Fibroblast of skin of back (primary cell): ENCODE results near the gene IL1RAPL1.
A peak's percentile ranks its signal among the peaks of the same experiment; 100 is the strongest.
"Not testable (repeated sequence)": the region's sequence is repeated elsewhere in the genome, so short reads cannot be mapped to it uniquely, and the experiment has no call there.

Experiments
- DNase-seq: peaks from one replicate; pipeline ENCODE4 v3.0.0-alpha.2; 2013

IL1RAPL1 gene

DNA sequence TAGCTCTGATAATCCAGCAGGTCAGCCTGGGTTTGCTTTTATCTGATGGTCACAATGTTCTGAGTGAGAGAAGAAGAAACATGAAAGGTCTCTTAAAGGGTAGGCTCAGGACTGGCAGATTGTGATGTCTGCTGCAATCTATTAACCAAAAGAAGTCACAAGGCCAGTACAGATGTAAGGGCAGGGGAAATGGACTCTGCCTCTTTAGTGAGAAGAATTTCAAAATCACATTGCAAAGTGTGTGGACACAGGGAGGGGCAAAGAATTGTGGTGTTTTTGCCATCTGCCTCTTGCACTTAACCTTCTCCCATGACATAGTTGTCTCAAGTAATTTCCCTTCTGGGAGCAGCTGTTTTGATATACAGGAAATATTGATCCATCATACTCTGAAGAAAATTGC is 40.9 kb downstream of the IL1RAPL1 start:
- no peak for DNase-seq

DNA sequence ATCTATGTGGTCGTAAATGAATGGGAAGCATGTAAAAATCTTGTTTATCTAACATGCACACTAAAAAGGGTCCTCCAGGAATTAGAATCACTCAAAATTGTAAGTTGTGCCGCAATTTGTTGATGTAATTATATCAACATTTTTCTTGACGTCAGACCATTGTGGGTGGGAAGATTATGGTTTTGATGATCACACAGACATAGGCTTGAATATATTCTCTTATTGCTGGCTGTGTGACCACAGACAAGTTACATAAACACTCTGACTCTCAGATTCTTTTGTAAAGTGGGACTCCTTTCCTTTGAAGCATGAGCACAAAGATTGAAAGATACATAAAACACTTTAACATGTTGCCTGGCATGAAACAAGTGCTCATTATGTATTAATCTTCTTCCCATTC is 51.5 kb downstream of the IL1RAPL1 start:
- no peak for DNase-seq

DNA sequence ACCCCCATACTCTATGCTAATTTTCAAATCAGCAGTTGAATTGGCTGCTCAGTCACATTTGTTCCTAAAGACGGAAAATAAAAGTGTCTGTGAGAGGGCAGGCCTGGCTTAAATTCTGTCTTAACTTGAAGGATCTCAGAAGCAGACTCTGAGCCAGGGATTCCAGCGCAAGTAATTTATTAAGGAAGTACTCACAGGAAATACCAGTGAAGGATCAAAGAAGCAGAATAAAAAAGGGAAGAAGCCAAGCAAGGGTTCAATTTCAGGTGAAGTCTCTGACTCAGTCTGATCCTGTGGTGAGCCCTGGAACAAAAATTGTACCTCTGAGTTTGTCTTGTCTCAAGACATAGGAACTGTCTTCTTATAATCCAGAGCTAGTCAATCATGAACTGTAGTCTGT is 52.2 kb downstream of the IL1RAPL1 start:
- no peak for DNase-seq

DNA sequence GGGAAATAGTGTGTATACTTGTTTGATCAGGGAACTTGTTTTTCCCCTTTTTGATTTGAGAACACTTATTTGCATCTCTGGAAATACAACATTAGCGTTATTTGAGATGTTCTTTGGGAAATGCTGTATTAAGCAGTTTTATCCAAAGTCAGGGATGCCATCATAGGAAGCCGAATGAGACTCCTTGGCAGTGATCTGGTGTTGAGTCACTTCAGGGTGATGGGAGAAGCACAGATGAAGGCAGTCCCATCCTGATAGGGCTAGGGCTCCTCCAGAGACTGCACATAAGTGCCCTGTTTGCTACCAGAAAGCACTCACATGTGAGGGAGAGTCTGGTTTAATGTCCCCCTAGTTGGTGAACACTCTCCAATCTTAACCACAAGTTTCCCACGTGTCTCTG is 62.3 kb downstream of the IL1RAPL1 start:
- DNase-seq = no peak

DNA sequence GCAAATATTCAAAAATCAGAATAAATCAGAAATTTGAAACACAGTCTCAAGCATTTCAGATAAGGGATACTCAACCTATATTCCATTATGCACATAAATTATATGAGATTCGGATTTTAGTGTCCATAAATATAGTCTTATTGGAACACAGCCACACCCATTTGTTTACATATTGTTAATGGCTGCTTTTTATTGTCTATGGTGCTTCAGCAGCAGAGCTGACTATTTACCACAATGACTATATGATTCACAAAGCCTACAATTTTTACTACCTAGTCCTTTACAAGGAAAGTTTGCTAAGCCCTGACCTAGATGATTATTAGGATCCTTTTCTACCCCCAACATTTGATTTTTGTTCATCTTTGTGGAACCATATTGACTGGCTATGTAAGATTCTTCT is 63.9 kb downstream of the IL1RAPL1 start:
- DNase-seq = no peak

DNA sequence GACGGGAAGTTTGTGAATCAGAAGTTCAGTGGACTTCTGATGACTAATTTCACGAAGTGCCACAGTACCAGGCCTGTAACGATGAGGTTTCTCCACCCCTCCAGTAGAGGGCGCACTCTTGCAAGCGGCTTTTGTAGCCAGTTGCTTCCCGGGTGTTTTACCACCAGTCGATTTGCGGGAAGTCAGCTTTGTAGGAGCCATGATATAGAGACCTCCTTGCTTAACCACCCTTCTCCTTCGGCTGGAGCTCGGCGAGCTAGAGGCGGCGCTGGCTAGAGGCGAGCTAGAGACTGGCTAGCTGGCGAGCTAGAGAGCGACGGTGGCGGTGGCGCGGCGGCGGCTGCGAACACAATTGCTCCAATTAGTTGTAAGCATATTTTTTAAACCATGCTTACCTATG is 72.0 kb downstream of the IL1RAPL1 start:
- no peak for DNase-seq

DNA sequence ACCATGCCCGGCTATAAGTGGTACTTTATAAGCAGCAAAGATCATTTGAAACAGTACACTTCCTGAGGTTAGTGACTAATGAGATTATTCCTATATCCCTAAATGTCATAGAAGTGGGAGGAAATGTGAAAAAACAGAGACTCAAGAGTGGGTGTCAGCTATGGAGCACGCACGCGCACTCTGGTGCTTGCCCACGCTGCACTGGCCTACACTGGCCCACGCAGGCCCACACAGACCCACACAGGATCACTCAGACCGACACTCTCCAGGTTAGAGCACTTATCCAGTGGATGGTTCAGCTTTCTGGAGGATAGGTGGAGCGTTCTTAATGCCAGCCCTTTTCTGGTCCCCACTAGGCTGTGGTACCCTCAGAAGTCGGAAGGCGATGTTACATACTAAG is 78.5 kb downstream of the IL1RAPL1 start:
- no peak for DNase-seq

DNA sequence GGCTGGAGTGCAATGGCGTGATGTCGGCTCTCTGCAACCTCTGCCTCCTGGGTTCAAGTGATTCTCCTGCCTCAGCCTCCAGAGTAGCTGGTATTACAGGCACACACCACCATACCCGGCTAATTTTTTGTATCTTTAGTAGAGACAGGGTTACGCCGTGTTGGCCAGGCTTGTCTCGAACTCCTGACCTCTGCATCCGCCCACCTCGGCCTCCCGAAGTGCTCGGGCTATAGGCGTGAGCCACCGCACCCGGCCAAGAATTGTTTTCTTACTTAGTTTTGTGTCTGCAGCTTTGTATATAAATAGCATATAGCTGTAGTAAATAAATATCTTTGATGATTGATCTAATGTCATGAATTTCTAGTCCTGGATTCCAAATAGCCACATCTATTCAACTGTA is 81.1 kb downstream of the IL1RAPL1 start:
- DNase-seq = no peak

DNA sequence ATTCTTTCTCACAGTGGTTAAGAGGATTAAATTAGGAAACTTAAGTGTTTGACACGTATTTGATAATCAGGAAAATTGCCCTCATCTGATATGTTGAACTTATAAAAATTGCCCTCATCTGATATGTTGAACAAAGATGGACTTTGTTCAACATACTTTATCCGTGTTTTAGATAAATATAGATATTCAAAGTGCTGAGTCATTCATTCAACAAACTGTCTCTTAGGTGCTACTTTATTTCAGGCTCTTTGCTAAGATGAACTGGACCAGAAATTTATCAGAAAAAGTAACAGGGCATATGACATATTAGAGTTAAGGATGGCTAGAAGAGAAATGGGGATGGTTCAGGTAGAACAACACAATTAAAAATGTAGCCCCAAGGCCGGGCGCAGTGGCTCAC is 81.7 kb downstream of the IL1RAPL1 start:
- no peak for DNase-seq

DNA sequence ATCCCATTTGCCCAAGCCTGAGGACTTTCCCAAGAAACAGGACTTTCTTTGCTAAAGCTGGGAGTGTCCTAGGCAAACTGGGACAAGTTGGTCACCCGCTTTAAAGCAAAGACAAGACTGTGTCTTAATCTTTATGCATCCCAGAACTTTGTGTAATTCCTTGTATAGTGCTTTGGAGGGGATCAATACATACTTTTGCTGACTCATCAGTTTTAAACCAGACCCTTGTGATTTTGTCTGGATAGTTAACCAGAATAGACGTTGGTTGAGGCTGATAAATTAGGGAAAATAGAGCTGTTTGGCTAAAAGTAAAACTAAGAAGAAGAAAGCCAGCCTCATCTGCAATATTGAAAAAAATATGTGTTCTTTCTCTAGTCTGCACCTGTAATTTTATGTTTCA is 82.8 kb downstream of the IL1RAPL1 start:
- DNase-seq = no peak

DNA sequence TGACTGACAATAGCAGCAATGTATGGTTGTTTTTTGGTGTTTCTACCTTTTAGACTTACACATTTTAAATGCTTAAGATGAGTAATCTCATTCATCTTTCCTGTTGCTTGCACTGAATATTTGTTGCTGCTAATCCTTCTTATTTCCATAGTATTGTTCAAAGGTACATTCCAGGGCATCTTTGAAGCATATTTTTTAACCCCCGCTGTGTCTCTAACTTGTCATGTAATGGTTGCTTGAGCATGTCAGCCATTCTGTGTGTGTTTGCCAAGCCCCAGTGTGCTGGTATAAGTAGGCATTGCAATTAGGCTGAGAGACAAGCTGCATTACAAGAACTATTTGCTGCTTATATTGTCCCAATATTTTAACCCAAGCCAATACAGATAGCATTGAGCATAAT is 87.9 kb downstream of the IL1RAPL1 start:
- DNase-seq = no peak

DNA sequence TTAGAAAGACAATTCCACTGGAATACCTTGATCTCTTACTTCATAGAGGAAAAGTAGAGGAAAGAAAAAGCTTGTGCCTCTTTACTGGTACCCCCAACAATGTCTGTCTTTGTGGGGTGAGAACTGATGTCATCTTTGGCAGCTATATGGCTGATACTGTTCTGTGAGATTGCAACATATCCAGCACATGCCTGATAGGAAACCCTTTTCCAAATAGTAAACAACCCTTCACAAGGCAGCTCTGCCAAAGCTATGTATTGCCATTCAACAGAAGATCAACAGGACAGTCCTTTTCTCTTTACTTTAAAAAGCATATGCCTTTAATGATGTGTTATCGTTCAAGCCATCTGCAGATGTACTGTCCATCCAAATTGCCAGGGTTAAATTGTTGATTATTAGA is 105.9 kb downstream of the IL1RAPL1 start:
- no peak for DNase-seq

DNA sequence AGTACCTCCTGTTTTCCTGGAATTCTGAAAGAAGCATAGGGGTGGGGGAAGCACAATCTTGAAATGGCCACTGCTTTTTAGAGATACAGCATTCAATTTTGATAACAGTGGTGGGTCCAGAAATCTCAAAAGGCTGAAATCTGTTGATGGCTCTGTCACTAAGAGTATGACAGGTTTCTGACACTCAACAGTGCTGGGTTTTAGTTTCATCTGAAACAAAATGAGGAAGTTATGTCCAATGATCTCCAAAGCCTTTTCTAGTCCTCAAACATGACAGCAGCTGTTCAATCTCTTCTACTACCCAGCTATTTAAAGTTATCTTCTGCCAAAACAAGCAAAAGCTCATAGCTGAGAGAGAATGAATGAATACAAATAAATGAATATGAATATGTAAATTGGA is 110.5 kb downstream of the IL1RAPL1 start:
- DNase-seq = no peak

DNA sequence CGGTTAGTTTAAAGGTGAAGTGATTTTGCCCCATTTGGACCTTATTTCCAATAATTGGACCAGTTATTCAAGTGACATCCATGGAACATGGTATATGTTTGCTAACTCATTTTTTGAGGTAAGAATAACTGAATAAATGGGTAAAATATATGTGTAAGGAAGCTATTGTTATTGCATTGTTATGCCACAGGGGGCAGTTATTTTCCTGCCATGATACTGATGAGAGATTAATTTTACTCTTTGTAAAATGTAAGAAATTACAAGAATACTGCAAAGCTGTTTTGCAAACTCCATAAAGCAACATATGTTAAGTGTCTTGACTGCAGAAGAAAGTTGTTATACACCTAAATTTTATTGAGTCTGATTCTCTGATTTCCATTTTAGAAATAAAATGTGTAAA is 114.0 kb downstream of the IL1RAPL1 start:
- DNase-seq = no peak

DNA sequence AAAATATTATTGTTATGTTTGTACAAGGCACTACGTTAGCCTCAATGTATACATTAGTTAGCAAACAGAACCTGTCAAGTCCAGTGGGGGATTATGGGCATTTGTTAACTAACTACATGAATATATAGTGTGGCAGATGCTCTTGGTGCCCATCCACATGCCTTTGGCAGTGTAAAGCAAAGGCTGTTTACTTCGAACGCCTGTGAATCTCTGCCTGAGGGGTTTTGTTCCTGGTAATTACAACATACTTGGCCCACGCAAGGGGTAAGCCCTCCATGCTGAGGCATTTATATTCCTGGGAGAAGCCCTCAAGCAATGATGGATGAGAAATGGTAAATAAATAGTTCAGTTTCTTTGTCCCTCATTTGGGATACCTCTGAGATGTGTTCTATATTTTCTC is 119.7 kb downstream of the IL1RAPL1 start:
- no peak for DNase-seq

DNA sequence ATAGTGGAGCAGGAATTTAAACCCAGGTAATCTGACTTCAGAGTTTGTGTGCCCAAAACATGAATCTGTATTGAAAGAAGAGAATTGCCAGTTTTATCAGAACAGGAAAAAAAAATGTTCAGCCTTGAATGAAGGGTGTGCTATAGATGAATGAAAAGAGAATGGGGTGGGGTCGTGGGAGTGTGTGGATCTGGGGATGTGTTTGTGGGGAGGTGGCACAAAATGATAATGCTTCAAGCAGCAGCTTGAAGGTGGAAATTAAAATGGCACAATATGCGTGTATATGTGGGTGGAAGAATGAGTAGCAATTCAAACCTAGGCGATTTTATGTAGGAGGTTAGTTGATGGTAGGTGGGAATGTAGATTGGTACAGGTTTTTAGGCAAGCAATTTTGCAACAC is 122.2 kb downstream of the IL1RAPL1 start:
- no peak for DNase-seq

DNA sequence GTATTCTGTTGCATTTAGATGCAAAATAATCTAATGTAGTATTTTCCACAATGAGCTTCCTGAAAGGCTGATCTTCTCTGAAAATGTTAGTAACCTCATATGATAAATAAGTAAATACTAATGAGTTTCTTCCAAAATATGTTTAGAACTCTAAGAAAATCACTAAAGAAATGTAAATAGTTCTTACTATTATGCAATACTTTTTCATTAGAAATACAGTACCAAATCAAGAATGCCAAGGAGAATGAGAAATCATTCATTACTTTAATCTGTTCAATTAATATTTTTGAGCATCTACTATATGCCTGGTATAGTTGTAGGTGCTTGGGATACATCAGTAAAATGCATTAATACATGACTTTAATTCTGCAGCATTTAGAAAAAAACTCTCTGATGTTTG is 130.6 kb downstream of the IL1RAPL1 start:
- no peak for DNase-seq

DNA sequence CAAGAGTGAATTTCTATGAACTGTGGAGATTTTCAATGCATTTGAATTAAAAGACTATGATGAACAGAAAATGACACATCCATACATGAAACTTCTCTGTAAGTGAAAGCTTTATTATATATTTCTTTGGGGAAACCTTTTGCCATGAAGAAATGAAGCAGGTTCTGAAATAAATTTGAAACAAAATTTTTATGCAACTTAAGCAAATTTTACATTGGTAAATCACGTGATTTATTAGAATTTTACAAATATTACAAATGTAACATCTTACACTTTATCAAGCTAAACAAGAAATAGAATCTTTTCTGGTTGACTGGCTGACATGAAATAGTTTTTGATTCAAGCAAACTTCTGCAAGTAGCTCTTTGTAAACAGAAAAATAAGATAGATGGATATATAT is 131.2 kb downstream of the IL1RAPL1 start:
- no peak for DNase-seq

DNA sequence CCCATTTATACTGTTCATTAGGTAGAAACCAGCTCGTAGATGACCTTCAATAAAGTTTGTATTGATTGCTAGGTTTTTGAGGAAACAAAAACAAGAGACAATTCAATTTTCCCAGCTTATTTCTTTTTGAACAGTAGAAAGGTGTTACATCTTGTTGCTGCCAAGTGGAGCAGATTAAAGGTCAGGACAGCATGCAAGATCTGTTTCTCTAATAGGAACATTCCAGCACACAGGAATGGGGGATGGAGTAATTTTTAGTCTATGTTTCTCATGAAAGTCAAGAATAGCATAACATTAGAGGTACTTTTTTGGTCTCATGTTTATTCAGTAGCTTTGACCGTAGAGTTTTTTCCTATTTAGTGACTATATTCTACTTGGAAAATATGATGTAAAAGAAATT is 132.4 kb downstream of the IL1RAPL1 start:
- no peak for DNase-seq

DNA sequence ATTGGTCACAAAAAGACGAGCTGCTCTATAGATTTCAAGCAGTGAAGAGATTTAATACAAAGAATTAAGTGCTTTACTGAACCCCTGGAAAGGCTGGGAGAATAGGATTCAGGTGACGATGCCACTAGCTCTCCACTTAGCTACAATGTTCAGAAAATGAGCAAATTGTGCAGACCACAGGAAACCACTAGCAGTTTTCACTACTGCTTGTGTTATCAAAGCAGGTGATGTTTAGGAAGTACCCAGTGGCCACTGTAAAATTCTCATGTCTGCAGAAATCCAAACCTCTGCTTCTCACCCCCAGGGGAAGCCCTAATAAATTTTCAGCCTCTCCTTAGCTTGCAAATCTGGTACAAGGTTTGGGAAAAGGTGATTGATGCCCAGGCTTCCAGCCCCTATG is 165.1 kb downstream of the IL1RAPL1 start:
- no peak for DNase-seq

DNA sequence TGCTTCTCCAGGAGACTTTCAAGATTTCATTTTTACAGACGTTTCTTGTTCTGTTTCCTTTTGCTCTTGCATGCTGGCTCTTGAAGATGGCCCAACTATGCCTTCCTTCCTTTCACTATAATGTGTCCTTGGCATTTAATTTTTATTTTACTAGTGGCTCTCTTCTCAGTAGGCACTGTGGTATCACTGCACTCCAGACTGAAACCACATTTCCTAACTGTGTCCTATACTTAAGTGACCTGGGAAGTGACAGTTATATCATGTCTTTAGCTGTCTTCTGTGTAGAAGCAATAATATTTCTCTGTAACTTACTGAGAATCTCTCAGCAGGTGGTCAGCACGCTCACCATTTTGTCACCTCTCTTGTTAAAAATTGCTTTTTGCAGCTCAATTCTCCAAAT is 168.9 kb downstream of the IL1RAPL1 start:
- no peak for DNase-seq

DNA sequence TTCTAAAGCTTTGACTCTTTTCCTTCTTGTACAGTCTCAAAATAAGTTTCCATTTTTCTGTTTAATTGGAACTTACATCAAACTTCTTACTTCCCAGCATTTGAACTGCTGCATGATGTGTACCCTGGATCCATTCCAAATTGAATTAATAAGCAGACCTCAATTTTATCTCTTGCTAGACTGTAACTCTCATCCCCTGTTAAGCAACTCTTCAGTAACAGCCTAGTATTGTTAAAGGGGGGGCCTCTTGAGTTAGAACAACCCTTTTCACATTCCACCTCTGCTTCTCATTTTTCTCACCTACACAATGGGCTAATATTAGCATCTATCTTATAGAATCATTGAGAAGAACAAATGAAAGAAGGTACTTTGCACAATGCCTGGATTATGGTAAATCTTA is 169.4 kb downstream of the IL1RAPL1 start:
- no peak for DNase-seq

DNA sequence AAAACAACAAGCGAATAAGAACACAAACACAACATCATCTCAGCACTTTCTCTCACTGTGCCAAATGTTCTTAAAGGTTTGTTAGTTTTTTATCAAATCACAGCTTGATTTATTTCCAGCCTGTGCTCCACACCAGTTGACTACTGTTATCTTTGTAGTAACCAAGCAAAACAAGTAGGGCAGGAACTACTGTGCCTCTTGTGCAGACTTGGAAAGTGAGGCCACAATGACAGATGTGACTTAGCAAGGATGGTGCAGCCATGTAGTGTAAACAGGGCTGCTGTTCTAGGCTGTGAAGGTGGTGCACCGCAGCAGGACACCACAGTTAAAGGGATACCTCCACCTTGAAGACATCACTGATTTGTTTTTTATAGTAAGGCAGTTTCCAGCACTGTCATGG is 170.0 kb downstream of the IL1RAPL1 start:
- DNase-seq = no peak

DNA sequence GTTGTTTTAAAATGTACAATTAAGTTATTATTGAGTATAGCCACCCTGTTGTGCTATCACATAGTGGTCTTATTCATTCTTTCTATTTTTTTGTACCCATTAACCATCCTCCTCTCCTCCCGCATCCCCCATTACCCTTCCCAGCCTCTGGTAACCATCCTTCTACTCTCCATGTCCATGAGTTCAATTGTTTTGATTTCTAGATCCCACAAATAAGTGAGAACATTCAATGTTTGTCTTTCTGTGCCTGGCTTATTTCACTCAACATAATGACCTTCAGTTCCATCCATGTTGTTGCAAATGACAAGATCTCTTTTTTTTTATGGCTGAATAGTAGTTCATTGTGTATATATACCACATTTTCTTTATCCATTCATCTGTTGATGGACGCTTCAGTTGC is 179.3 kb downstream of the IL1RAPL1 start:
- DNase-seq = not testable (repeated sequence)

DNA sequence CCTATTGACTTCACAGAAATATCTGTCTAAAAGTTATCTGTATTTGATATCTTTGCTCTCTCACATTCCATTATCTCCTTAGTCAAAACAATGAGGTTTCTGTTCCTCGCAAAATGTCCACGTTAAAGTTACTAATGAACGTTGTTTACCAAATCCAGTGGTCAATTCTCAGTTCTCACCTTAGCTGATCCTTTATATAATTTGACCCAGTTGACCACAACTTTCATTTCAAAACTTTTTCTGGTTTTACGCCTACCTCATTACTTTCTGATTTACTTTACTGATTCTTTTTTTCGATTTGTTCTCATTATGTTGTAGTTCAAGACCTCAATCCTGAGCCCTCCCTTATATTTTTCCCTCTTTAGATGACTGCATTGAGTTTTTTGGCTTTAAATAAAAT is 186.6 kb downstream of the IL1RAPL1 start:
- no peak for DNase-seq

DNA sequence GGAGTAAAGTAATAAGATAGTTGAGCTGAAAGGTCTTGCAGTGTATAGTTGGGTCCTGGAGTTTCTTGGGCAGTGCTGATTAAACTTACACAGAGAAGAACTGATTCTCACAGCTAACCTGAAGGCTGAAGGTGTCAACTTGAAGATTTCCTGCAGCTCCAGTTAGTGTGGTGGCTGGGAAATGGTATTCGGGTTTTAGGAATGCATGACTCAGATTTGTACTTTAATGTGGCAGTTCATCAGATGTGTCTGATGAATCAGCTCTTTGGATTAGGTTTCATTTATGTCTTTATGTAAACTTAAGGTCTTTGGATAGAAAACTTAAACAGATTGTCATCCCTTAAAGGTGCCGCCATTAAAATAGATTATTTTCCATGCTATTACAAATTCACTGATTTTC is 200.0 kb downstream of the IL1RAPL1 start:
- DNase-seq = peak; percentile 45
